ENCODE measurements around the gene KLHL26.
"Not testable (repeated sequence)": the region's sequence is repeated elsewhere in the genome, so short reads cannot be mapped to it uniquely, and the experiment has no call there.

KLHL26 gene

GRCh38 chr19:18590273-18591272 is 46.3 kb upstream of the KLHL26 start:
- DNase-seq (ENCODE audit: low read depth in 2 of 2), result peak in 1 of 2 donors; percentile 66
- TF ChIP-seq, protein P1, sequence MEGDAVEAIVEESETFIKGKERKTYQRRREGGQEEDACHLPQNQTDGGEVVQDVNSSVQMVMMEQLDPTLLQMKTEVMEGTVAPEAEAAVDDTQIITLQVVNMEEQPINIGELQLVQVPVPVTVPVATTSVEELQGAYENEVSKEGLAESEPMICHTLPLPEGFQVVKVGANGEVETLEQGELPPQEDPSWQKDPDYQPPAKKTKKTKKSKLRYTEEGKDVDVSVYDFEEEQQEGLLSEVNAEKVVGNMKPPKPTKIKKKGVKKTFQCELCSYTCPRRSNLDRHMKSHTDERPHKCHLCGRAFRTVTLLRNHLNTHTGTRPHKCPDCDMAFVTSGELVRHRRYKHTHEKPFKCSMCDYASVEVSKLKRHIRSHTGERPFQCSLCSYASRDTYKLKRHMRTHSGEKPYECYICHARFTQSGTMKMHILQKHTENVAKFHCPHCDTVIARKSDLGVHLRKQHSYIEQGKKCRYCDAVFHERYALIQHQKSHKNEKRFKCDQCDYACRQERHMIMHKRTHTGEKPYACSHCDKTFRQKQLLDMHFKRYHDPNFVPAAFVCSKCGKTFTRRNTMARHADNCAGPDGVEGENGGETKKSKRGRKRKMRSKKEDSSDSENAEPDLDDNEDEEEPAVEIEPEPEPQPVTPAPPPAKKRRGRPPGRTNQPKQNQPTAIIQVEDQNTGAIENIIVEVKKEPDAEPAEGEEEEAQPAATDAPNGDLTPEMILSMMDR (IDR thresholded peaks at IDR 0.05; ENCODE audit: low read depth, low read length), result no peak
- no peak overlapping the region for H3K4me3 ChIP-seq (replicated peaks in 1 of 2; ENCODE audit: low read depth in 2 of 2, low read length in 2 of 2)

DNA sequence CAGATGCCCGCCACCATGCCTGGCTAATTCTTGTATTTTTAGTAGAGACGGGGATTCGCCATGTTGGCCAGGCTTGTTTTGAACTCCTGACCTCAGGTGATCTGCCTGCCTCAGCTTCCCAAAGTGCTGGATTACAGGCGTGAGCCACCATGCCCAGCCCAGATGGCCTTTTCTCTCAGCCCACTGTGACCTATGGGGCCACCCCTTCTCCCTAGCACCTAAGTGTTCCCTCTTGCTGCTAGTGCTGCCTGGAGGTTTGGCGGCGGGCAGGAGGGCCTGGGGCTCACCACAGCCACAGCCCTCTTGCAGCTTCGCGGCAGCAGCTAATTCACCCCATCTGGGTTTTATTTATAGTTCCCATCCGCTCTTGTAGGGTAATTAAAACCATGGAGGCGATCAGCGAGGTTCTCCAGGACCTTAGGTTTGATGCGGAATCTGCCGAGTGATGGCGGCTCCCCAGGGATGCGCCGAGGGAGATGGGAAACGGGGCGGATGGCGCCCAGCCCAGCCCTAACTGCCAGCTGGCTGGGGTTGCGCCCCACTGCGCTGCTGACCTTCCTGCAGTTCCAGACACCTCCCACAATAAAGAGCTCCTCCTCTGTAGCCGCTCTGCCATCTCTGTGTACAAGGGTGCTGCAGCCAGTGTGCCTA is 45.0 kb upstream of the KLHL26 start:
- H3K4me3 ChIP-seq (replicated peaks in 1 of 2; ENCODE audit: low read depth in 2 of 2, low read length in 2 of 2), result no peak overlapping the region
- DNase-seq (ENCODE audit: low read depth in 2 of 2), result no peak
- TF ChIP-seq, protein P1 (IDR thresholded peaks at IDR 0.05; ENCODE audit: low read depth, low read length), result no peak

- DNase-seq (ENCODE audit: low read depth in 2 of 2); H3K4me3 ChIP-seq (replicated peaks in 1 of 2; ENCODE audit: low read depth in 2 of 2, low read length in 2 of 2): not testable (repeated sequence)
Measured at GRCh38 chr19:18592732-18593131, 44.1 kb upstream of the KLHL26 start.

- H3K4me3 ChIP-seq (replicated peaks in 1 of 2; ENCODE audit: low read depth in 2 of 2, low read length in 2 of 2), result peak overlapping the region in 1 of 2 donors; percentile 27
- no peak for DNase-seq (ENCODE audit: low read depth in 2 of 2)
- TF ChIP-seq, protein P1 (IDR thresholded peaks at IDR 0.05; ENCODE audit: low read depth, low read length), result no peak
Measured at GRCh38 chr19:18593367-18594095, 43.3 kb upstream of the KLHL26 start.

DNA sequence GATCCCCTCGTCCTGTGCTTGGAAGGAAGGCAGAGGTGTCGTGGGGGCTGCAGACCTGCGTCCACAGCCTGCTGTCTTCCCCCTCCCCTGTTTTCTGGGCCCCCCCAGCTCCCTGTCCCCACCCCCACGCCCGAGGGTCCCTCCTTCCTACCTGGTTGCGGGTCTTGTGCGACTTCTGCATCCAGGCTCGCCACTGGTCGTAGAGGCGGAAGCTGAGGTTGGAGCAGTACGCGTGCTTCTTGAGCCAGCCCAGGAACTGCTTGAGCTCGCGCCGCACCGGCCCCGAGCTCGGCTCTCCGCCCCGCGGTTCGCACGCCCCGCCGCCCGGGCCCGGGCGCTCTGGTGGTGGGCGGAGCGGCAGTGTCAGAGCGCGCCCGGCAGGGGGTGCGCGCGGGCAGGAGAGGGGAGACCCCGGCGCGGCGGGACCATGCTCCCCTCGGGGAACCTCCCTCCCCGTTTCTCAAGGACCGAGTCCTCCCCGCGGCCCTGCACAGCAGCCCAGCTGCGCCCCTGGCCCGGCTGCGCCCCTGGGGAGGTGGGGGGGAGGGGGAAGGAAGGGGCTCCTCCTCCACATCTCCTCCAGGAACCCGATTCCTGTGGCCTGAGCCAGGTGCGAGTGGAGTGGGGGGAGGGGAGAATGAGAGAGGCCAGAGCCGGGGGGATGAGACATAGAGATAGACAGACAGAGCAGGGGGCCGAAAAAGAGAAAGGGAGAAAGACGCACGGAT is 42.6 kb upstream of the KLHL26 start:
- DNase-seq (ENCODE audit: low read depth in 2 of 2), result peak; percentile 68 to 87
- TF ChIP-seq, protein P1 (IDR thresholded peaks at IDR 0.05; ENCODE audit: low read depth, low read length), result peak; percentile 50
- peak overlapping the region; percentile 27 to 36 for H3K4me3 ChIP-seq (replicated peaks in 1 of 2; ENCODE audit: low read depth in 2 of 2, low read length in 2 of 2)

DNA sequence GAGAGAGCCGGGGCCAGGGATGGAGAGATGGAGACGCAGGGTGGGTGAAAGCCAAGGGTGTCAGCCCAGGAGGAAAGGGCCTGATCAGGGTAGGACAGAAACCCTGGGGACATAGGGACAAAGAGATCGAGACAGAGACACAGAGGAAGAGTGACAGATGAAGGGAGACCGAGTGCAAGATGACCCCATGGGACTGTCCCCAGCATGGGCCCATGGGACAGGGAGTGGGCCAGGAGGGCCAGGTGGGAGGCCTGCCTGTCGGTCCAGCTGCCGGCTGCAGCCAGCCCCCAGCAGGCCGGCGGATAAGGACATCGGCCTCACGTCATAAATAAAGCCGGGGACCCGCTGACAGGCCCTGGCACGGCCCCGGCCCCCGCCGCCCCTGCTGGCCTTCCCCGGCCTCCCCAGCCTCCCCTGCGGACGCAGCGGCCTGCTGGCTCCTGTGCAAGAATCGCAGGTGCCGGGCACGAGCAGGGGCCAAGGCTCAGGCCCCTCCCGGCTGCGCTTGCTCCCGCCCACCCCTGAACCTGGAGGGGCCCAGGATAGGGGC is 41.9 kb upstream of the KLHL26 start:
- no peak for DNase-seq (ENCODE audit: low read depth in 2 of 2)
- TF ChIP-seq, protein P1 (IDR thresholded peaks at IDR 0.05; ENCODE audit: low read depth, low read length), result no peak
- H3K4me3 ChIP-seq (replicated peaks in 1 of 2; ENCODE audit: low read depth in 2 of 2, low read length in 2 of 2), result peak overlapping the region; percentile 22 to 36

All from cardiac fibroblast (primary cell).